Measurements from ENCODE around the gene ACACA. TPM values are rescaled to one million over a fixed set of nuclear protein-coding genes. Genes with fewer than 3 reads are reported as not detected.

ACACA gene
- polyA plus RNA-seq, 4 donors = 7.0 to 30.0 (median 16.6) TPM

GRCh38 chr17:37240381-37240780 lies 166.3 kb downstream of the ACACA start:
- 92 to 95% (median 95%) methylated on average over 5 of the region's 5 CpGs for WGBS, 3 donors
- no peaks in the 10 kb centered on the region for H3K9me3 ChIP-seq (ENCODE audit: control insufficient read depth in 2 of 2, insufficient read depth in 1 of 2, low read depth in 1 of 2, low read length in 1 of 2)
- no peak for DNase-seq
- no peak overlapping the region for H3K4me3 ChIP-seq (ENCODE audit: low read depth in 1 of 3, low read length in 3 of 3)
- no peak overlapping the region for H3K27ac ChIP-seq (ENCODE audit: low read depth in 1 of 3, low read length in 2 of 3)
- H3K4me1 ChIP-seq (ENCODE audit: control insufficient read depth in 3 of 3, insufficient read depth in 2 of 3, low read depth in 1 of 3, low read length in 2 of 3) = no peaks in the 10 kb centered on the region
- FAIRE-seq = no peak
- H3K36me3 ChIP-seq (ENCODE audit: control insufficient read depth in 3 of 3, insufficient read depth in 2 of 3, low read depth in 1 of 3, low read length in 3 of 3) = peaks cover 2 to 21% (median 20%) of the 10 kb centered on the region in 3 donors
- H3K27me3 ChIP-seq (ENCODE audit: control insufficient read depth in 3 of 3, insufficient read depth in 3 of 3, low read length in 3 of 3) = no peaks in the 10 kb centered on the region

DNA sequence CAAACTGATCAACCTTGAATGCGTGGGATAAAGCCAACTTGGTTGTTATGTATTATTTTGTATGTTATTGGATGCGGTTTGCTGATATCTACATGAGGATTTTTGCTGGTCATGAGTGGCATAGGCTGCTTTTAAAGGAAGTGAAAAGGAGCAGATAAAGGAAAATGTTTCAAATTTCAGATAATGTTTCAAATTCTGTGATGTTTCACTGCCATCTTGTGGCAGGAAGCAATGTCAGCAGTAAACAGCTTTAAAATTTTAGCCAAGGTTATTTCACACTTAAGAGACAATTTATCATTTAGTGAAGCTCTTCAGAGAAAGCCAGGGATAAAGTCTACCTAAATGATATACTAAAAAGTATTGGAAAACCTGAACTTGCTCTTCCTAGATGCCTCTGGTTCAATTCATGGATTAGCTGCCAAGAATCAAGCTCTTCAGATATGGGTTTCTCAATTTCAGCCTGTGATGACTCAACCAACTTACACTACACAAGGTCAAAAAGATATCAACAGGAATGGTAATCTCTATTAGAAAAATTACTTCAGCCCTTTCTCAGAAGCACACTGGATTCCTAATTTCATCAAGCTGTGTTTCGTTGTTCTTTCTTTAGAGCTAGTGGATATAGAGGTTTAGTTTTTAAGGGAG lies 166.8 kb downstream of the ACACA start:
- DNase-seq = peak; percentile 23 to 54
- no peaks in the 10 kb centered on the region for H3K4me1 ChIP-seq (ENCODE audit: control insufficient read depth in 3 of 3, insufficient read depth in 2 of 3, low read depth in 1 of 3, low read length in 2 of 3)
- no peaks in the 10 kb centered on the region for H3K27me3 ChIP-seq (ENCODE audit: control insufficient read depth in 3 of 3, insufficient read depth in 3 of 3, low read length in 3 of 3)
- 84% methylated on average over 3 of the region's 3 CpGs for WGBS, 3 donors
- no peak overlapping the region for H3K27ac ChIP-seq (ENCODE audit: low read depth in 1 of 3, low read length in 2 of 3)
- no peak overlapping the region for H3K4me3 ChIP-seq (ENCODE audit: low read depth in 1 of 3, low read length in 3 of 3)
- no peaks in the 10 kb centered on the region for H3K9me3 ChIP-seq (ENCODE audit: control insufficient read depth in 2 of 2, insufficient read depth in 1 of 2, low read depth in 1 of 2, low read length in 1 of 2)
- FAIRE-seq = no peak
- peaks cover 2 to 21% (median 19%) of the 10 kb centered on the region in 3 donors for H3K36me3 ChIP-seq (ENCODE audit: control insufficient read depth in 3 of 3, insufficient read depth in 2 of 3, low read depth in 1 of 3, low read length in 3 of 3)

DNA sequence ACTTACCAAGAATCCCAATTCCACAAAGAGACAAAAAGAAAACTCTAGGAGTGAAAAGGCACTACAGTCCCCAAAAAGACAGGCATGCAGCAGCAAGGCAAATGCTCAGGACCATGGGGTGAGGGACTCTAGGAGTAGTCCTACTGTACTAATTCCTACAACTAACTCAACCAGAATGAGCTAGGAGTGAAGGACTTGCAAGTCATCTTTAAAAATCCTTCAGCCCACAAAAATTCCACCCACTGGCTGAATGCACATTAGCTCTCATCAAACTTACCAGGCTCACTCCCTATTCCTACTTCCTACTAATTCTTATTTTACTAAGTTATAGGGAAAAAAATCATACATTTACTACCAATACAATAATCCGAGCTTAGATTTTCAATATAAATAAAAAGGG lies 172.5 kb downstream of the ACACA start:
- DNase-seq = no peak
- no peak overlapping the region for H3K27ac ChIP-seq (ENCODE audit: low read depth in 1 of 3, low read length in 2 of 3)
- H3K4me1 ChIP-seq (ENCODE audit: control insufficient read depth in 3 of 3, insufficient read depth in 2 of 3, low read depth in 1 of 3, low read length in 2 of 3) = peaks cover 0 to 10% (median 4%) of the 10 kb centered on the region in 3 donors
- H3K9me3 ChIP-seq (ENCODE audit: control insufficient read depth in 2 of 2, insufficient read depth in 1 of 2, low read depth in 1 of 2, low read length in 1 of 2) = no peaks in the 10 kb centered on the region
- no peak for FAIRE-seq
- no peaks in the 10 kb centered on the region for H3K27me3 ChIP-seq (ENCODE audit: control insufficient read depth in 3 of 3, insufficient read depth in 3 of 3, low read length in 3 of 3)
- no peak overlapping the region for H3K4me3 ChIP-seq (ENCODE audit: low read depth in 1 of 3, low read length in 3 of 3)
- H3K36me3 ChIP-seq (ENCODE audit: control insufficient read depth in 3 of 3, insufficient read depth in 2 of 3, low read depth in 1 of 3, low read length in 3 of 3) = peaks cover 2 to 6% (median 4%) of the 10 kb centered on the region in 3 donors
- WGBS, 3 donors = 91 to 98% (median 94%) methylated on average over 1 of the region's 1 CpG

DNA sequence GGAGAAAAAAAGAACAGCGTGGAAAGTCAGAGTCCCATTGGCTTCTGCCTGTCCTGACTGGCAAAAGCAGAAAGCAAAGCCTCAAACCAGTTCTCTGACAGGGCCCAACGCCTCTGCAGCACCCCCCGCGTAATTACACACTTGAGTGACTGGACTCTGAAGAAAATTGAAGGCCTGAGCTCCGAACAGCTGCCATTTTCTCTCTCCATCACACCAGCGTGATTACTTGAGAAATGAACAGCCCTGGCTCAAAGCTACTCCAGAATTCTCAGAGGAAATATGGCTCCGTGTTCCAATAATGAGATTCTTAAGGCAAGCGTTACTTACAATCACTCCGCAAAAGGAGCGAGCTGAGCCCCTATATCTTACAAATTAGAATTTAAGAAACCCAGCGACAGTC lies 173.6 kb downstream of the ACACA start:
- Histone ChIP-seq H3K4me3 (ENCODE audit: low read depth in 1 of 3, low read length in 3 of 3) (no peak overlapping the region), H3K27ac (ENCODE audit: low read depth in 1 of 3, low read length in 2 of 3) (peak overlapping the region in 1 of 3 donors; percentile 85), H3K9me3 (ENCODE audit: control insufficient read depth in 2 of 2, insufficient read depth in 1 of 2, low read depth in 1 of 2, low read length in 1 of 2) (no peaks in the 10 kb centered on the region), H3K4me1 (ENCODE audit: control insufficient read depth in 3 of 3, insufficient read depth in 2 of 3, low read depth in 1 of 3, low read length in 2 of 3) (peaks cover 0 to 10% (median 4%) of the 10 kb centered on the region in 3 donors), H3K36me3 (ENCODE audit: control insufficient read depth in 3 of 3, insufficient read depth in 2 of 3, low read depth in 1 of 3, low read length in 3 of 3) (peaks cover 2 to 6% (median 4%) of the 10 kb centered on the region in 3 donors), H3K27me3 (ENCODE audit: control insufficient read depth in 3 of 3, insufficient read depth in 3 of 3, low read length in 3 of 3) (no peaks in the 10 kb centered on the region)
- DNase-seq = no peak
- 94 to 98% (median 97%) methylated on average over 11 of the region's 11 CpGs for WGBS, 3 donors
- FAIRE-seq = no peak

DNA sequence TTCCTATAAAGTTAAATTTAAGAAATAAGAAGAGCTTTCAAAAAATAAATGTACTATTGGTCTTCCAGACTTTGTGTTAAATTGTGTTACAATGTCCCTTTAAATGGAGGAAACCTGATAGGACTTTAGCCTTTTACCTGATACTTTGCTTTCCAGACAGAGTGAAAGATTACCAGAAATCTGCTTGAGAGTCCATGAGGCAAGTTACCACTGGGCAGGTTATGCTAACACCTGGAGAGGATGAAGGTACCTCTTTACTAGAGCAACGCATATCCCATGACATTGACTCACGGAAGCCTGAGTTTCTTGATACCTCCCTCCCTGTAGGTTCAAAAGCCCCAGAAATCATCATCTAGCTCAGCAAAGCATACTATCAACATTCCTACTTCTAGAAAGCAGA lies 174.7 kb downstream of the ACACA start:
- Histone ChIP-seq H3K4me3 (ENCODE audit: low read depth in 1 of 3, low read length in 3 of 3) (no peak overlapping the region), H3K4me1 (ENCODE audit: control insufficient read depth in 3 of 3, insufficient read depth in 2 of 3, low read depth in 1 of 3, low read length in 2 of 3) (peaks cover 0 to 10% (median 4%) of the 10 kb centered on the region in 3 donors), H3K36me3 (ENCODE audit: control insufficient read depth in 3 of 3, insufficient read depth in 2 of 3, low read depth in 1 of 3, low read length in 3 of 3) (peaks cover 2 to 4% (median 2%) of the 10 kb centered on the region in 3 donors), H3K27me3 (ENCODE audit: control insufficient read depth in 3 of 3, insufficient read depth in 3 of 3, low read length in 3 of 3) (no peaks in the 10 kb centered on the region), H3K27ac (ENCODE audit: low read depth in 1 of 3, low read length in 2 of 3) (peak overlapping the region in 1 of 3 donors; percentile 85), H3K9me3 (ENCODE audit: control insufficient read depth in 2 of 2, insufficient read depth in 1 of 2, low read depth in 1 of 2, low read length in 1 of 2) (no peaks in the 10 kb centered on the region)
- DNase-seq (peak; percentile 15 to 91), FAIRE-seq (no peak)
- WGBS, 3 donors = 66 to 82% (median 74%) methylated on average over 2 of the region's 2 CpGs

DNA sequence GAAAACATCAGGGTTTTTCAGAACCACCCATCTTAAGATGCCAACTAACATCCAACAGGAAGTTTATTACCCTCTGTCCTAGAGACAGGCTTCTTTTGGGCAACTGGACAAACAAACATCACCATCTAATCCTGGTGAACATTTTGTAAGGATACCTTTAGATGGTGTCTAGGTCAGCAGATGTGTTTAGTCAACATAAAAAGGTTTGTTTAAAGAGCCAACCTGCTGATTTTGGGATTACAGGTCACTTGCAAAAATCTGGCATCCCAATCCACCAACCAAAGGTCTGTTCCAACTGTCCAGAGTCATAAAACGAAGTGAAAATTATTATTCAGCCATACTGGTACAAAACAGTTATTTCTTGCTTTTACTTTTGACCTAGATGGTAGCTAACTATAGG lies 176.0 kb downstream of the ACACA start:
- DNase-seq (no peak), FAIRE-seq (no peak)
- H3K36me3 ChIP-seq (ENCODE audit: control insufficient read depth in 3 of 3, insufficient read depth in 2 of 3, low read depth in 1 of 3, low read length in 3 of 3) = peaks cover 2 to 9% (median 3%) of the 10 kb centered on the region in 3 donors
- no peaks in the 10 kb centered on the region for H3K27me3 ChIP-seq (ENCODE audit: control insufficient read depth in 3 of 3, insufficient read depth in 3 of 3, low read length in 3 of 3)
- H3K27ac ChIP-seq (ENCODE audit: low read depth in 1 of 3, low read length in 2 of 3) = no peak overlapping the region
- H3K9me3 ChIP-seq (ENCODE audit: control insufficient read depth in 2 of 2, insufficient read depth in 1 of 2, low read depth in 1 of 2, low read length in 1 of 2) = no peaks in the 10 kb centered on the region
- WGBS, 3 donors = 90 to 100% (median 97%) methylated on average over 1 of the region's 1 CpG
- no peak overlapping the region for H3K4me3 ChIP-seq (ENCODE audit: low read depth in 1 of 3, low read length in 3 of 3)
- peaks cover 0 to 10% (median 4%) of the 10 kb centered on the region in 3 donors for H3K4me1 ChIP-seq (ENCODE audit: control insufficient read depth in 3 of 3, insufficient read depth in 2 of 3, low read depth in 1 of 3, low read length in 2 of 3)

GRCh38 chr17:37225465-37225864 lies 181.2 kb downstream of the ACACA start:
- Histone ChIP-seq H3K4me3 (ENCODE audit: low read depth in 1 of 3, low read length in 3 of 3) (no peak overlapping the region), H3K36me3 (ENCODE audit: control insufficient read depth in 3 of 3, insufficient read depth in 2 of 3, low read depth in 1 of 3, low read length in 3 of 3) (peaks cover 0 to 14% (median 9%) of the 10 kb centered on the region in 3 donors), H3K4me1 (ENCODE audit: control insufficient read depth in 3 of 3, insufficient read depth in 2 of 3, low read depth in 1 of 3, low read length in 2 of 3) (no peaks in the 10 kb centered on the region), H3K9me3 (ENCODE audit: control insufficient read depth in 2 of 2, insufficient read depth in 1 of 2, low read depth in 1 of 2, low read length in 1 of 2) (no peaks in the 10 kb centered on the region), H3K27me3 (ENCODE audit: control insufficient read depth in 3 of 3, insufficient read depth in 3 of 3, low read length in 3 of 3) (no peaks in the 10 kb centered on the region), H3K27ac (ENCODE audit: low read depth in 1 of 3, low read length in 2 of 3) (no peak overlapping the region)
- DNase-seq (no peak), FAIRE-seq (no peak)
- 76 to 95% (median 90%) methylated on average over 4 of the region's 4 CpGs for WGBS, 3 donors

- H3K4me1 ChIP-seq (ENCODE audit: control insufficient read depth in 3 of 3, insufficient read depth in 2 of 3, low read depth in 1 of 3, low read length in 2 of 3) = no peaks in the 10 kb centered on the region
- no peaks in the 10 kb centered on the region for H3K9me3 ChIP-seq (ENCODE audit: control insufficient read depth in 2 of 2, insufficient read depth in 1 of 2, low read depth in 1 of 2, low read length in 1 of 2)
- no peak overlapping the region for H3K4me3 ChIP-seq (ENCODE audit: low read depth in 1 of 3, low read length in 3 of 3)
- DNase-seq (no peak), FAIRE-seq (no peak)
- no peak overlapping the region for H3K27ac ChIP-seq (ENCODE audit: low read depth in 1 of 3, low read length in 2 of 3)
- 92 to 97% (median 94%) methylated on average over 2 of the region's 2 CpGs for WGBS, 3 donors
- no peaks in the 10 kb centered on the region for H3K27me3 ChIP-seq (ENCODE audit: control insufficient read depth in 3 of 3, insufficient read depth in 3 of 3, low read length in 3 of 3)
- H3K36me3 ChIP-seq (ENCODE audit: control insufficient read depth in 3 of 3, insufficient read depth in 2 of 3, low read depth in 1 of 3, low read length in 3 of 3) = peaks cover 2 to 15% (median 14%) of the 10 kb centered on the region in 3 donors
These were observed 184.8 kb downstream of the ACACA start for GRCh38 chr17:37221865-37222264.

- Histone ChIP-seq H3K27ac (ENCODE audit: low read depth in 1 of 3, low read length in 2 of 3) (no peak overlapping the region), H3K4me3 (ENCODE audit: low read depth in 1 of 3, low read length in 3 of 3) (no peak overlapping the region), H3K36me3 (ENCODE audit: control insufficient read depth in 3 of 3, insufficient read depth in 2 of 3, low read depth in 1 of 3, low read length in 3 of 3) (peaks cover 2 to 14% (median 9%) of the 10 kb centered on the region in 3 donors), H3K27me3 (ENCODE audit: control insufficient read depth in 3 of 3, insufficient read depth in 3 of 3, low read length in 3 of 3) (no peaks in the 10 kb centered on the region), H3K9me3 (ENCODE audit: control insufficient read depth in 2 of 2, insufficient read depth in 1 of 2, low read depth in 1 of 2, low read length in 1 of 2) (no peaks in the 10 kb centered on the region), H3K4me1 (ENCODE audit: control insufficient read depth in 3 of 3, insufficient read depth in 2 of 3, low read depth in 1 of 3, low read length in 2 of 3) (no peaks in the 10 kb centered on the region)
- FAIRE-seq = no peak
- DNase-seq = peak in 1 of 2 donors; percentile 18
- 34 to 58% (median 41%) methylated on average over 1 of the region's 1 CpG for WGBS, 3 donors
These were observed 186.1 kb downstream of the ACACA start for GRCh38 chr17:37220607-37220953.
